ENCODE results near the gene HSD17B3. TPM values are rescaled to one million over a fixed set of nuclear protein-coding genes. Genes with fewer than 3 reads are reported as not detected.

HSD17B3 gene
- not detected in 2 replicates for total RNA-seq (ENCODE audit: low replicate concordance)
- long read RNA-seq, result 0 reads

- Mint-ChIP-seq H3K9me3 (no peaks in the 10 kb centered on the region), H3K27me3 (no peaks in the 10 kb centered on the region), H3K27ac (no peak within 1 kb of the TSS), H3K4me3 (no peak within 1 kb of the TSS), H3K4me1 (ENCODE audit: unreplicated experiment) (peaks cover 4% of the 10 kb centered on the region), H3K36me3 (no peaks in the 10 kb centered on the region)
- TF ChIP-seq CTCF (conservative IDR thresholded peaks at IDR 0.05), result no peak
- no peak for DNase-seq (ENCODE audit: extremely low spot score, unreplicated experiment)
Observed at GRCh38 chr9:96302021-96302420, at the start of gene HSD17B3. HSD17B3 (minus strand) TSS chr9:96302176; CDS start chr9:96302104, 72 bp downstream.

GRCh38 chr9:96350866-96351265 lies 48.9 kb upstream of the HSD17B3 start:
- peaks cover 9% of the 10 kb centered on the region for H3K9me3 Mint-ChIP-seq
- no peak overlapping the region for H3K27ac Mint-ChIP-seq

GRCh38 chr9:96348261-96348660 lies 46.3 kb upstream of the HSD17B3 start:
- no peaks in the 10 kb centered on the region for H3K27me3 Mint-ChIP-seq
- TF ChIP-seq CTCF (conservative IDR thresholded peaks at IDR 0.05), result no peak
- no peak for DNase-seq (ENCODE audit: extremely low spot score, unreplicated experiment)
- no peaks in the 10 kb centered on the region for H3K4me1 Mint-ChIP-seq (ENCODE audit: unreplicated experiment)
- H3K27ac Mint-ChIP-seq, result no peak overlapping the region
- H3K4me3 Mint-ChIP-seq, result no peak overlapping the region
- H3K36me3 Mint-ChIP-seq, result peaks cover 8% of the 10 kb centered on the region
- peaks cover 9% of the 10 kb centered on the region for H3K9me3 Mint-ChIP-seq

More at GRCh38 chr9:96350866-96351265, 48.9 kb upstream of the HSD17B3 start:
- Mint-ChIP-seq H3K4me3 (no peak overlapping the region), H3K27me3 (no peaks in the 10 kb centered on the region), H3K36me3 (peaks cover 12% of the 10 kb centered on the region), H3K4me1 (ENCODE audit: unreplicated experiment) (no peaks in the 10 kb centered on the region)
- no peak for TF ChIP-seq CTCF (conservative IDR thresholded peaks at IDR 0.05)
- no peak for DNase-seq (ENCODE audit: extremely low spot score, unreplicated experiment)

- Mint-ChIP-seq H3K27me3 (no peaks in the 10 kb centered on the region), H3K27ac (peak overlapping the region; percentile 35), H3K4me3 (no peak overlapping the region), H3K9me3 (peaks cover 5% of the 10 kb centered on the region), H3K36me3 (peaks cover 4% of the 10 kb centered on the region), H3K4me1 (ENCODE audit: unreplicated experiment) (no peaks in the 10 kb centered on the region)
- no peak for DNase-seq (ENCODE audit: extremely low spot score, unreplicated experiment)
- no peak for TF ChIP-seq CTCF (conservative IDR thresholded peaks at IDR 0.05)
Observed at GRCh38 chr9:96345551-96345950, 43.6 kb upstream of the HSD17B3 start.

- no peak for DNase-seq (ENCODE audit: extremely low spot score, unreplicated experiment)
Observed at GRCh38 chr9:96344458-96345180, 42.6 kb upstream of the HSD17B3 start.

More at GRCh38 chr9:96344458-96345180, 42.6 kb upstream of the HSD17B3 start:
- Mint-ChIP-seq H3K9me3 (peaks cover 5% of the 10 kb centered on the region), H3K27ac (peak overlapping the region; percentile 5), H3K27me3 (no peaks in the 10 kb centered on the region), H3K4me3 (no peak overlapping the region), H3K36me3 (peaks cover 4% of the 10 kb centered on the region), H3K4me1 (ENCODE audit: unreplicated experiment) (peaks cover 6% of the 10 kb centered on the region)
- no peak for TF ChIP-seq CTCF (conservative IDR thresholded peaks at IDR 0.05)
